Measurements from ENCODE around the gene DPYSL3. TPM values are rescaled to one million over a fixed set of nuclear protein-coding genes. Genes with fewer than 3 reads are reported as not detected.

Gene DPYSL3
- polyA plus RNA-seq, 1 donor (not counting 4 experiments of a cell fraction or from before 2014, with no cell fraction given): 4.8 TPM

DNA sequence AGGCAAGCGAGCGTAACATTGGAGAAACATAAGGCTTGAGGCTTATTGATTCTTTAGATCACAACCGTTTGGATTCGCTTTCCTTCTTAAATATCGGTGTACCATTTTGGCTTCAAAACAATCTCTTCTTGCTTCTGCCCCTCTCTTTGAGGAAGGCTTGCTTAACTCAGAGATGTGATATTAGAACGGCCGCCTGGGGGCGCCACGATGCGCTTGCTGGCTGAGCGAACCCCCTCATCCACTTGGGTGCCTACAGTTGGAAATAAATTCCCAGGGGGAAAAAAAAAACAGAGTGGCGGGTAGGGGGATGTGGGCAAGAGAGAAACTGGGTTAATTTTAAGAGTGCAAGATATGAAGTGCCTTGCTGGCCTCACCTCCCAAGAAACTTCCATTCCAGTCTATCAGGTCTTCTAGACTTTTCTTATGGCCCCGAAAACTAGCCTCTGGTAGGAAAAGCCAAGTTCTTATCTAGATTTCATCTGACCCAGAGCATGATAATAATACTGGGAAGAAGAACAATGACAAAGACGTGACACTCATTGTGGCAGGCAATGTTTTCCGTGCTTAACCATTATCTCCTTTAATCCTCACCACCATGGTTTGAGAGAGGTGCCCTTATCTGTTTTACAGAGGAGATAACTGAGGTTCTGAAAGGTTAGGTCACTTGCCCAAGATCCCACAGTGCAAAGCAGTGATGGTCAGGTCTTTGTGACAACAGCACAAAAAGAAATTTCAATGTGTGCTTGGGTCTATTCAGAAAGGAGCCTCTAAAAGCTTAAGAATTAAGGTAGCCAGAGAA, 115.8 kb downstream of the DPYSL3 start:
- no peaks in the 10 kb centered on the region for H4K20me1 ChIP-seq (ENCODE audit: control insufficient read depth, extremely low read depth, insufficient read depth, low read length)
- TF ChIP-seq EZH2 (IDR thresholded peaks at IDR 0.05; ENCODE audit: low read length): no peak
- peak in 1 of 3 experiments; percentile 24 for TF ChIP-seq CTCF (optimal IDR thresholded peaks at IDR 0.05 in 1 of 3, IDR thresholded peaks at IDR 0.05 in 1 of 3, conservative IDR thresholded peaks at IDR 0.05 in 1 of 3; ENCODE audit: extremely low read depth in 1 of 3, insufficient read depth in 2 of 3, low read length in 3 of 3)
- no peak overlapping the region for H2AFZ ChIP-seq (ENCODE audit: control insufficient read depth, low read length)
- H3K79me2 ChIP-seq (ENCODE audit: control insufficient read depth, insufficient read depth, low read length): no peaks in the 10 kb centered on the region
- no peaks in the 10 kb centered on the region for H3K9me3 ChIP-seq (ENCODE audit: control insufficient read depth, low read depth, low read length)
- H3K9ac ChIP-seq (ENCODE audit: control insufficient read depth, extremely low read depth, insufficient read depth, low read length): no peak overlapping the region
- no peaks in the 10 kb centered on the region for H3K27me3 ChIP-seq (ENCODE audit: control insufficient read depth, extremely low read depth, insufficient read depth, low read length)
- dilution Hi-C loops (cut with MboI; ENCODE audit: extremely low pct_ligation_motif_present, low sequenced_read_pairs): no loop called here
- no peaks in the 10 kb centered on the region for H3K36me3 ChIP-seq (ENCODE audit: control insufficient read depth in 2 of 2, extremely low read depth in 1 of 2, insufficient read depth in 2 of 2, low read length in 2 of 2)
- no peak overlapping the region for H3K4me2 ChIP-seq (ENCODE audit: control insufficient read depth, extremely low read depth, insufficient read depth, low read depth, low read length)
- H3K4me3 ChIP-seq (ENCODE audit: control insufficient read depth in 2 of 3, extremely low read depth in 1 of 3, insufficient read depth in 2 of 3, low read depth in 1 of 3, low read length in 3 of 3): no peak overlapping the region
- no peaks in the 10 kb centered on the region for H3K4me1 ChIP-seq (ENCODE audit: control insufficient read depth, extremely low read depth, insufficient read depth, low read length)
- no peak overlapping the region for H3K27ac ChIP-seq (ENCODE audit: control insufficient read depth, insufficient read depth, low read length)
- no peak for FAIRE-seq
- no peak for DNase-seq (ENCODE audit: low read depth, low spot score)
- H3K9me1 ChIP-seq (ENCODE audit: control insufficient read depth, extremely low read depth, insufficient read depth, low read length): no peaks in the 10 kb centered on the region

GRCh38 chr5:147391781-147392180, 118.1 kb downstream of the DPYSL3 start:
- no peak for FAIRE-seq

More at GRCh38 chr5:147391781-147392180, 118.1 kb downstream of the DPYSL3 start:
- Histone ChIP-seq H2AFZ (ENCODE audit: control insufficient read depth, low read length) (no peak overlapping the region), H4K20me1 (ENCODE audit: control insufficient read depth, extremely low read depth, insufficient read depth, low read length) (no peaks in the 10 kb centered on the region), H3K4me3 (ENCODE audit: control insufficient read depth in 2 of 3, extremely low read depth in 1 of 3, insufficient read depth in 2 of 3, low read depth in 1 of 3, low read length in 3 of 3) (no peak overlapping the region), H3K4me2 (ENCODE audit: control insufficient read depth, extremely low read depth, insufficient read depth, low read depth, low read length) (no peak overlapping the region), H3K79me2 (ENCODE audit: control insufficient read depth, insufficient read depth, low read length) (no peaks in the 10 kb centered on the region), H3K27me3 (ENCODE audit: control insufficient read depth, extremely low read depth, insufficient read depth, low read length) (no peaks in the 10 kb centered on the region), H3K36me3 (ENCODE audit: control insufficient read depth in 2 of 2, extremely low read depth in 1 of 2, insufficient read depth in 2 of 2, low read length in 2 of 2) (no peaks in the 10 kb centered on the region), H3K9me1 (ENCODE audit: control insufficient read depth, extremely low read depth, insufficient read depth, low read length) (no peaks in the 10 kb centered on the region), H3K27ac (ENCODE audit: control insufficient read depth, insufficient read depth, low read length) (no peak overlapping the region), H3K9ac (ENCODE audit: control insufficient read depth, extremely low read depth, insufficient read depth, low read length) (no peak overlapping the region), H3K9me3 (ENCODE audit: control insufficient read depth, low read depth, low read length) (no peaks in the 10 kb centered on the region), H3K4me1 (ENCODE audit: control insufficient read depth, extremely low read depth, insufficient read depth, low read length) (no peaks in the 10 kb centered on the region)
- DNase-seq (ENCODE audit: low read depth, low spot score): peak; percentile 1
- dilution Hi-C loops (cut with MboI; ENCODE audit: extremely low pct_ligation_motif_present, low sequenced_read_pairs): no loop called here
- no peak for TF ChIP-seq EZH2 (IDR thresholded peaks at IDR 0.05; ENCODE audit: low read length)
- TF ChIP-seq CTCF (optimal IDR thresholded peaks at IDR 0.05 in 1 of 3, IDR thresholded peaks at IDR 0.05 in 1 of 3, conservative IDR thresholded peaks at IDR 0.05 in 1 of 3; ENCODE audit: extremely low read depth in 1 of 3, insufficient read depth in 2 of 3, low read length in 3 of 3): peak; percentile 48 to 57 (median 54)
